ENCODE data around the gene PPIP5K2.
"Not testable (repeated sequence)": the region's sequence is repeated elsewhere in the genome, so short reads cannot be mapped to it uniquely, and the experiment has no call there.

Gene PPIP5K2

DNA sequence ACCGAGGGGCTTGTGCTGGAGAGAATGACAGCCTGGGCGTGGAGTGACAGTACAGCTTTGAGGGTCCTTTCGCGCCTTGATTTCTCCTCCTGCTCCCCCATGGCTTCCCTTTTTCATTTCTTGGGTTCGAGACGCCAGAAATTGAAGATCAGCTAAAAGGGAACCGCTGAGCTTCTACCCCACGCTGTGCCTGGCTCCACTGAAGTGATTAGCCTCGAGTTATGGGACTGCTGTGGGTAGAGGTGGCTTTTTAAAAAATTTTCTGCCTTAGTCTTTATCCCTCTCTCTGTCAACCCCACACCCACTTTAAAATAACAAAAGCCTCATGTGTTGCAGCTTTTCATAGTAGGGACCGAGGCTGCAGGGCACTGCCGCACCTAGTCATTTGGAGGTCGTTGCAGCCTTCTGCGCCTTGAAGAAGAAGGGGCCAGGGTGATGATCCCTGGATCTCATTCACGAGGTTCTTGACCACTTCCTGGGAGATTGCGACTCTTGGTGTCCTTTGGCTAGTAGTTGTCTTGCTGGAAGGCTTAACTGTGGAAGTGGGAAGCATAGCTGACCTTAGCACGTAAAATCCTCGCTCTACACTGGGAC lies 603 bp downstream of the PPIP5K2 start:
- no peak for DNase-seq (ENCODE audit: low read depth in 1 of 2, low spot score in 1 of 2)

GRCh38 chr5:103122242-103122641 lies 2.1 kb downstream of the PPIP5K2 start:
- DNase-seq (ENCODE audit: low read depth in 1 of 2, low spot score in 1 of 2): no peak

- DNase-seq (ENCODE audit: low read depth in 1 of 2, low spot score in 1 of 2): no peak
Observed at GRCh38 chr5:103126557-103126956, 6.5 kb downstream of the PPIP5K2 start.

DNA sequence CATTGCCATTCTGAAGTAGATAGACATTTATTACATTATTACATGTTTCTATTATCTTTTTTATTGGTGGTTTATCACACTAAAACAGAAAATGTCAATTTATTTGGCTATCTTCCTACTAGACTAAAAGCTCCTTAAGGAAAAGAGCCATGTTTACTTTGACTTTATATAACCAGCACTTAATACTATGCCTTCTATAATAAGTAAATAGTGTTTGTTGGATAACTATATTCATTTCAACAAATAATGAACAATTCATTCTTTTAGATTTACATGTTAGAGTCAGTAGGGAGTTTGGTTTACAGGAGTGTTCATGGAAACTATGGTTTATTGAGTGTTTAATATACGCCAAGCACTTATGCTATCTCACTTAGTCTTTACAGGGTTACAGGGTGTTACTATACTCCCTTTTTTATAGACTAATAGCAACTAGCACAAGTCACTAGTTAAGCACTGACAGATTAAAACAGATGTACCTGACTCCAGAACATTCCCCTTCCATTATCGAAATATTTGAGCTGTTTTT lies 7.3 kb downstream of the PPIP5K2 start:
- no peak for DNase-seq (ENCODE audit: low read depth in 1 of 2, low spot score in 1 of 2)

DNA sequence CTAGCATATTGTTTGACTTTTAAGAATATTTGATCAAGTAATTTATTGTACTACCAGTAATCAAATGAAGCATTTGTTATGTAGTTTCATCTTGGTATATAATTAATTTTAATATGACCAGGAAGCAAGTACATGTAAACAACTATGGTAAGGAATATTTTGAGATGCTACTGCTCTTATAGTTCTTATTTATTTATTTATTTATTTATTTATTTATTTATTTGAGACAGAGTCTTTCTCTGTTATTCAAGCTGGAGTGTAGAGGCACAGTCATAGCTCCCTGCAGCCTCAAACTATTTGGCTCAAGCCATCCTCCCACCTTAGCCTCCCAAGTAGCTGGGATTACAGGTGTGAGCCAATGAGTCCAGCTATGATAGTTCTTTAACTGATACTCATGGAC lies 8.1 kb downstream of the PPIP5K2 start:
- DNase-seq (ENCODE audit: low read depth in 1 of 2, low spot score in 1 of 2): no peak

DNA sequence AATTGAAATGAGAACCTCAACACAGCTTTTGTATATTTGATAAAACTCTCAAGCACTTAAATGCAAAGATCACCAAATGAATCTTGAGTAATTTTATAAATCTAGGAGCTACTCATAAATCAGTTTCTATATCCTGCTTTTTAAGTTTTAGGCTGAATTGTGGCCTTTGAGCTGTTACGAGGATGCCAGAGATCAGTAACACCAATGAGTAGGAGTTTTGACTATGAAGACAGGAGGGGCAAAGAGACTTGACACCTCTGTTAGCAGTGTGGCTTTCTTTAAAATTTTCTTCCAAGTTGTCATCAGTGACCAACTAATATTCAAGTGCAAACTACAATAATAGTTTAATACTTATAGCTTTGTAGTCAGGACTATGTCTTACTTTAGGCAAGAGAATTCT lies 12.6 kb downstream of the PPIP5K2 start:
- DNase-seq (ENCODE audit: low read depth in 1 of 2, low spot score in 1 of 2): no peak

DNA sequence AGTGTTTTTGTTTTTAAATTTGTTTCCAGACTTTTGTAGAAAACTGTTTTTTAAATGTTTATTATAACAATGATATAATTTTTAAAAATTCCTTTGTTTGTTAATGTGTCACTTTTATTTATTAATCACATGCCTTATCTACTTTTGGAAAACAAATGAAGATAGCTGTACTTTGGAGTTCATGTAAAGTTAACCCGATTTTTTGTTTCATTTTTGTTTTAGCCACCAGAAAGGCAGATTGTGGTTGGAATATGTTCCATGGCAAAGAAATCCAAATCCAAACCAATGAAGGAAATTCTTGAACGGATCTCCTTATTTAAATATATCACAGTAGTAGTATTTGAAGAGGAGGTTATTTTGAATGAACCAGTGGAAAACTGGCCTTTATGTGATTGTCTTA lies 13.1 kb downstream of the PPIP5K2 start:
- DNase-seq (ENCODE audit: low read depth in 1 of 2, low spot score in 1 of 2): no peak

- no peak for DNase-seq (ENCODE audit: low read depth in 1 of 2, low spot score in 1 of 2)
Observed at GRCh38 chr5:103135461-103135860, 15.4 kb downstream of the PPIP5K2 start.

- no peak for DNase-seq (ENCODE audit: low read depth in 1 of 2, low spot score in 1 of 2)
Observed at GRCh38 chr5:103138202-103138690, 18.1 kb downstream of the PPIP5K2 start.

- peak; percentile 61 for DNase-seq (ENCODE audit: low read depth in 1 of 2, low spot score in 1 of 2)
Observed at GRCh38 chr5:103139264-103139865, 19.3 kb downstream of the PPIP5K2 start.

DNA sequence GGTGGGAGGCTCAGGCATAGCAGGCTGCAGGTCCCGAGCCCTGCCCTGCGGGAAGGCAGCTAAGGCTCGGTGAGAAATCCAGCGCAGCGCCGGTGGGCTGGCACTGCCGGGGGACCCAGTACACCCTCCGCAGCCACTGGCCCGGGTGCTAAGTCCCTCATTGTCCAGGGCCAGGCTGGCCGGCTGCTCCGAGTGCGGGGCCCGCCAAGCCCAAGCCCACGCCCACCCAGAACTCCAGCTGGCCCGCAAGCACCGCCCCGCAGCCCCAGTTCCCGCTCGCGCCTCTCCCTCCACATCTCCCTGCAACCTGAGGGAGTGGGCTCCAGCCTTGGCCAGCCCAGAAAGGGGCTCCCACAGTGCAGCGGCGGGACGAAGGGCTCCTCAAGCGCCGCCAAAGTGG lies 22.0 kb downstream of the PPIP5K2 start:
- not testable (repeated sequence) for DNase-seq (ENCODE audit: low read depth in 1 of 2, low spot score in 1 of 2)

DNA sequence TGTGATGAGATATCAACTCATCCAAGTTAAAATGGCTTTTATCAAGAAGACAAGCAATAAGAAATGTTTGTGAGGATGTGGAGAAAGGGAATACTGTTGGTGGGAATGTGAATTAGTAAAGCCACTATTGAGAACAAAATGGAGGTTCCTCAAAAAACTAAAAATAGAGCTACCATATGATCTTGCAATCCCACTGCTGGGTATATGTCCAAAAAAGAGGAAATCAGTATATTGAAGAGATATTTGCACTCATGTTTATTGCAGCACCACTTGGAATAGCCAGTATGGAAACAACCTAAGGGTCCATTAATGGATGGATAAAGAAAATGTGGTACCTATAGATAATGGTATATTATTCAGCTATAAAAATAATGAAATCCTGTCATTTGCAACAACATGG lies 25.1 kb downstream of the PPIP5K2 start:
- no peak for DNase-seq (ENCODE audit: low read depth in 1 of 2, low spot score in 1 of 2)

DNA sequence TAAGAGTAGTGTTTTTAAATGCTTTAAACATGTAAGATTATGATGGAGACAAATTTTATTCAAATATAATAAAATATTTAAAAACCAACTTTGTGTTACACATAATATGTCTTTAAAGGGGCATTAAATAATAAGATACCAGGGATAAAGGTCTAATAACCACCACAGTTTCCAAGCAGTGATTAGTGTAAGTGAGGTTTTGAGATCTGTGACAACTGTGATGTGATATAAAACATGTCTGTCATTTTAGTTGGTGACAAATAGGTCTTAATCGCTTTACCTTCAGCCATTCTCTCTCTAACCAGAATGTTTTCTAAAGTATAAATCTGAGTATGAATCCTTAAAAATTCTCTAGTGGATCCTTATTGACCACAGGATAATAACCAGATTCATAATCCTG lies 28.1 kb downstream of the PPIP5K2 start:
- DNase-seq (ENCODE audit: low read depth in 1 of 2, low spot score in 1 of 2): no peak

DNA sequence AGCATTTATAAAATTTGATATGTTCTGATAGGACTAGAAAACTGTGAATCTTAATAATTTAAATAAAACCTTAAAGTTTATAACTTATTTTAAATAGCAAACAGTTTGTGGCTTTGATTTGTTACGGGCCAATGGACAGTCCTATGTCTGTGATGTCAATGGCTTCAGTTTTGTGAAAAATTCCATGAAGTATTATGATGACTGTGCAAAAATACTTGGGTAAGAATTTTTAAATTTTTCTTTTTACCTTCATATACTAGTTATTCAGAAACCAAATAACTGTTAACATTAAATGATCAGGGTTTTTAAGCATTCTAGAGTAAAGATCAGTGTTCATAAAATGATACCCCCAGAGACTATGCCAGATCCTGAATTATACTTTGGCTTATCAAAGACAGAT lies 31.1 kb downstream of the PPIP5K2 start:
- DNase-seq (ENCODE audit: low read depth in 1 of 2, low spot score in 1 of 2): no peak

DNA sequence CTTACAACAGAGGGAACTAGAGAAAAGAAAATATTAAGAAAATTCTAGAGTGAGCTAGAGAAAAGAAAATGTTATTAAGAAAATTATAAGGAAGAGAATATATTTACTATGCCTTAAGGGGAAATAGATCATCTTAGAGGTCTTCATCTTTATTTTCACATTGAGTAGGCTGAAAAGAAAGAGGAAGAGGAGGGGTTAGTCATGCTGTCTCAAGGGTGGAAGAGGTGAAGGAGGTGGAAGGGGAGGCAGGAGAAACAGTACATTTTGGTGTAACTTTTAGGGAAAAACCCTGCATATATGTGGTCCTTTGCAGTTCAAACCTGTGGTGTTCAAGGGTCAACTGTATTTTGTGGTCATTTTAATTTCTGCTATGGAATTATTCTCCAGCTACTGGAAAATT lies 46.6 kb downstream of the PPIP5K2 start:
- no peak for DNase-seq (ENCODE audit: low read depth in 1 of 2, low spot score in 1 of 2)

GRCh38 chr5:103174147-103174546 lies 54.0 kb downstream of the PPIP5K2 start:
- DNase-seq (ENCODE audit: low read depth in 1 of 2, low spot score in 1 of 2): no peak

- DNase-seq (ENCODE audit: low read depth in 1 of 2, low spot score in 1 of 2): no peak
Observed at GRCh38 chr5:103177543-103177942, 57.4 kb downstream of the PPIP5K2 start.

DNA sequence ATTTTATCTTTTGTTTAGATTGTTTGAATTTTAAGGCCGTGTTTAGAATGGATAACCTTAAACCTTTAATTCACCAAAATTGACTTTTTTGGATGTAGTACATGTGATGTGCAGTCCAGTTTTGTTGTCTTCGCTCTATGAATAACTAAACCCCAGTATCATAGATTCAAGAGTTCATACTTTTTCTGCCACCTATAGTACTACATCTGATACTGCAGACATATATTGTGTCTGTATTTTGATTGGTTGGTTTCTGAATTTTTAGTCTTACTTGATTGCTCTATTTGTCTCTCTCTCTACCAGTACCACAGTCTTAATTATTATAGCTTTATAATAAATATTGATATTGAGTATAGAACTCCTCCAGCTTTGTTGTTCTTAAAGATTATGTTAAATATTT lies 58.1 kb downstream of the PPIP5K2 start:
- DNase-seq (ENCODE audit: low read depth in 1 of 2, low spot score in 1 of 2): no peak

GRCh38 chr5:103186152-103186551 lies 66.1 kb downstream of the PPIP5K2 start:
- no peak for DNase-seq (ENCODE audit: low read depth in 1 of 2, low spot score in 1 of 2)

DNA sequence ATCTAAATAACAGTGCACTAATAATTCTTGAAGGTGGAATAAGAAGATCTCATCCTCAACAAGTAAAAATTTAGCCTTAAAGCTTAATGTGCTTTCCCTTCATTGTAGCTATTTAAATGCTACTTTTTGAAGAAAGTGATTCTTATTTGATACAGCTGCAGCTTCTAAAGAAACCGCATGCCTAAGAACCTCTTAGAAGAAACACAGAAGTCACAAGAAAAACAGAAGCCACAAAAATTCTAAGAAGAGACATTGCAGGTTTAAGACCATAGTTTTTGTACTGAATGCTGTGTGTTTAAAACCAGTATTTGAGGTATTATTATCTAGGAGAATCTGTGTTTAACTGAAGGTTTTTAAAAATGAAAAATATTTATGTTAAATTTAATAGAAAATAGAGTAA lies 68.3 kb downstream of the PPIP5K2 start:
- no peak for DNase-seq (ENCODE audit: low read depth in 1 of 2, low spot score in 1 of 2)

DNA sequence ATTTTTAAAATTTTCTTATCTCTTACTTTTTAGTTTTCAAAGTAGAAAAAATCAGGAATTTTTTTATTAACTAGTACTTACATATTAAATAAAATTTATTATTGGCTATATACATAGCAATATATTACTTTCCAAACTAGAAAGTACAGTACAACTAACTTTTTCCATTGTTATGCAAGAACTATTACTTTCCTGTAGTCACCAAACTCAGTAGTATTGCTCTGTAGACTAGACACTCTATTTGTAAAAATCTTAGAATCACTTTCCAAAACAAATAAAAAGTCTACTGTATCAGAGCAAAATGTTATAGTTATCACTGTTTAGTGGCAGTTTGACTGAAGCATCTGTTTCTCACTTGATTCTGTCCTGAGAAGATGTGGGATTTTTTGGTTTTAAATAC lies 83.1 kb downstream of the PPIP5K2 start:
- no peak for DNase-seq (ENCODE audit: low read depth in 1 of 2, low spot score in 1 of 2)

GRCh38 chr5:103204990-103205389 lies 84.9 kb downstream of the PPIP5K2 start:
- not testable (repeated sequence) for DNase-seq (ENCODE audit: low read depth in 1 of 2, low spot score in 1 of 2)
